Astrocyte (in vitro differentiated cells and primary cell): ENCODE measurements around the gene EPS15. TPM values are rescaled to one million over a fixed set of nuclear protein-coding genes. Genes with fewer than 3 reads are reported as not detected.

ENCODE experiments used
- DNase-seq: peaks from one replicate; pipeline ENCODE4 v3.0.0-alpha.2; 2010; ENCODE audit warnings: low read depth
- FAIRE-seq: peaks from 2 replicates; lab custom pipeline; 2011; peaks lifted over from hg19 to GRCh38; lab: Jason Lieb, UNC
- H2AFZ ChIP-seq: 2 replicates; pipeline ENCODE4 v1.6.0; 2012; ENCODE audit warnings: low read depth, low read length, inconsistent platforms
- H3K27ac ChIP-seq: 2 replicates; pipeline ENCODE4 v1.5.1; 2011; ENCODE audit warnings: low read depth, low read length, inconsistent platforms
- H3K27me3 ChIP-seq: 2 replicates; pipeline ENCODE4 v1.6.0; 2011; ENCODE audit warnings: low read length, inconsistent platforms; ENCODE audit not compliant: insufficient read depth
- H3K36me3 ChIP-seq: 2 replicates; pipeline ENCODE4 v1.5.1; 2011; ENCODE audit warnings: low read length, inconsistent platforms; ENCODE audit not compliant: insufficient read depth
- H3K4me1 ChIP-seq: 2 replicates; pipeline ENCODE4 v1.5.1; 2011; ENCODE audit warnings: low read length, inconsistent platforms; ENCODE audit not compliant: insufficient read depth
- H3K4me2 ChIP-seq: 2 replicates; pipeline ENCODE4 v1.6.0; 2012; ENCODE audit warnings: low read length, inconsistent platforms
- H3K4me3 ChIP-seq: 2 replicates; pipeline ENCODE4 v1.5.1; 2011; ENCODE audit warnings: low read depth, mild to moderate bottlenecking, low read length, inconsistent platforms; ENCODE audit not compliant: insufficient read depth
- H3K79me2 ChIP-seq: 2 replicates; pipeline ENCODE4 v1.6.0; 2012; ENCODE audit warnings: mild to moderate bottlenecking, low read length, inconsistent platforms; ENCODE audit not compliant: insufficient read depth
- H3K9ac ChIP-seq: 2 replicates; pipeline ENCODE4 v1.6.0; 2012; ENCODE audit warnings: mild to moderate bottlenecking, low read length, inconsistent platforms
- H3K9me3 ChIP-seq: 2 replicates; pipeline ENCODE4 v1.5.1; 2012; ENCODE audit warnings: low read depth, mild to moderate bottlenecking, low read length, inconsistent platforms; ENCODE audit not compliant: insufficient read depth
- H4K20me1 ChIP-seq: 2 replicates; pipeline ENCODE4 v1.6.0; 2012; ENCODE audit warnings: low read length, inconsistent platforms; ENCODE audit not compliant: insufficient read depth
- H3K27ac Mint-ChIP-seq: one replicate; pipeline ENCODE4 v1.8.0; 2021; ENCODE audit warnings: mild to moderate bottlenecking, mixed read lengths; ENCODE audit not compliant: unreplicated experiment
- H3K27me3 Mint-ChIP-seq: one replicate; pipeline ENCODE4 v1.8.0; 2021; ENCODE audit warnings: low read depth, mixed read lengths; ENCODE audit not compliant: unreplicated experiment
- H3K36me3 Mint-ChIP-seq: one replicate; pipeline ENCODE4 v1.8.0; 2021; ENCODE audit warnings: low read depth, mixed read lengths; ENCODE audit not compliant: unreplicated experiment
- H3K4me1 Mint-ChIP-seq: one replicate; pipeline ENCODE4 v1.8.0; 2021; ENCODE audit warnings: low read depth, mixed read lengths; ENCODE audit not compliant: unreplicated experiment
- H3K4me3 Mint-ChIP-seq: one replicate; pipeline ENCODE4 v1.8.0; 2021; ENCODE audit warnings: mild to moderate bottlenecking, moderate library complexity, mixed read lengths; ENCODE audit not compliant: unreplicated experiment
- H3K9me3 Mint-ChIP-seq: one replicate; pipeline ENCODE4 v1.8.0; 2021; ENCODE audit warnings: mild to moderate bottlenecking, mixed read lengths; ENCODE audit not compliant: unreplicated experiment
- EZH2 ChIP-seq: IDR thresholded peaks from 2 replicates; pipeline ENCODE4 v1.6.1; 2012; ENCODE audit warnings: mild to moderate bottlenecking, low read length, inconsistent platforms; ENCODE audit not compliant: insufficient read depth
- total RNA-seq: library from RNA; stranded (reverse); gene quantifications from 2 replicates; pipeline ENCODE4 v1.2.1, GENCODE V29; 2021
- TF ChIP-seq, protein P1 (sequence below): IDR thresholded peaks from 2 replicates; pipeline ENCODE4 v1.5.1; 2011; ENCODE audit warnings: low read depth, mild to moderate bottlenecking, inconsistent platforms, low read length, moderate library complexity; ENCODE audit not compliant: insufficient read depth

EPS15 gene
- total RNA-seq, 1 donor from 2014 or later = 70.6 TPM

DNA sequence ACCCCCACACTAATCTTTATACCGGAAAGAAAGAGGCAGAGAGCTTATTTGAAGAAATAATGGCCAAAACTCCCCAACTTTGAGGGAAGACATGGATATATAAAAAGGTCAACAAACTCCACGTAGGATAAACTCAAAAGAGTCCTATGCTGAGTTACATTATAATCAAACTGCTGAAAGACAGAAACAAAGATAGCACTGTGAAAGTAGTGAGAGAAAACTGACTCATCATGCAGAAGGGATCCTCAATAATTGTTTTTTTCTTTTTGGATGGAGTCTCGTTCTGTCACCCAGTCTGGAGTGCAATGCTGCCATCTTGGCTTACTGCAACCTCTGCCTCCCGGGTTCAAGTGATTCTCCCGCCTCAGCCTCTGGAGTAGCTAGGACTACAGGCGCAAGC is 140.2 kb downstream of the EPS15 start:
- Mint-ChIP-seq H3K27me3 (no peaks in the 10 kb centered on the region), H3K4me3 (no peak overlapping the region), H3K9me3 (peaks cover 15% of the 10 kb centered on the region), H3K27ac (no peak overlapping the region), H3K36me3 (peaks cover 44% of the 10 kb centered on the region), H3K4me1 (no peaks in the 10 kb centered on the region)
- no peaks in the 10 kb centered on the region for H3K27me3 ChIP-seq
- DNase-seq = no peak
- H3K27ac ChIP-seq = no peak overlapping the region
- H2AFZ ChIP-seq = no peak overlapping the region
- H3K79me2 ChIP-seq = no peaks in the 10 kb centered on the region
- H3K9me3 ChIP-seq = no peaks in the 10 kb centered on the region
- no peak for TF ChIP-seq EZH2
- TF ChIP-seq, protein P1, sequence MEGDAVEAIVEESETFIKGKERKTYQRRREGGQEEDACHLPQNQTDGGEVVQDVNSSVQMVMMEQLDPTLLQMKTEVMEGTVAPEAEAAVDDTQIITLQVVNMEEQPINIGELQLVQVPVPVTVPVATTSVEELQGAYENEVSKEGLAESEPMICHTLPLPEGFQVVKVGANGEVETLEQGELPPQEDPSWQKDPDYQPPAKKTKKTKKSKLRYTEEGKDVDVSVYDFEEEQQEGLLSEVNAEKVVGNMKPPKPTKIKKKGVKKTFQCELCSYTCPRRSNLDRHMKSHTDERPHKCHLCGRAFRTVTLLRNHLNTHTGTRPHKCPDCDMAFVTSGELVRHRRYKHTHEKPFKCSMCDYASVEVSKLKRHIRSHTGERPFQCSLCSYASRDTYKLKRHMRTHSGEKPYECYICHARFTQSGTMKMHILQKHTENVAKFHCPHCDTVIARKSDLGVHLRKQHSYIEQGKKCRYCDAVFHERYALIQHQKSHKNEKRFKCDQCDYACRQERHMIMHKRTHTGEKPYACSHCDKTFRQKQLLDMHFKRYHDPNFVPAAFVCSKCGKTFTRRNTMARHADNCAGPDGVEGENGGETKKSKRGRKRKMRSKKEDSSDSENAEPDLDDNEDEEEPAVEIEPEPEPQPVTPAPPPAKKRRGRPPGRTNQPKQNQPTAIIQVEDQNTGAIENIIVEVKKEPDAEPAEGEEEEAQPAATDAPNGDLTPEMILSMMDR = no peak
- H3K4me3 ChIP-seq = no peak overlapping the region
- no peaks in the 10 kb centered on the region for H4K20me1 ChIP-seq
- no peaks in the 10 kb centered on the region for H3K4me1 ChIP-seq
- peaks cover 4% of the 10 kb centered on the region for H3K36me3 ChIP-seq
- H3K4me2 ChIP-seq = no peak overlapping the region
- no peak for FAIRE-seq
- H3K9ac ChIP-seq = no peak overlapping the region

DNA sequence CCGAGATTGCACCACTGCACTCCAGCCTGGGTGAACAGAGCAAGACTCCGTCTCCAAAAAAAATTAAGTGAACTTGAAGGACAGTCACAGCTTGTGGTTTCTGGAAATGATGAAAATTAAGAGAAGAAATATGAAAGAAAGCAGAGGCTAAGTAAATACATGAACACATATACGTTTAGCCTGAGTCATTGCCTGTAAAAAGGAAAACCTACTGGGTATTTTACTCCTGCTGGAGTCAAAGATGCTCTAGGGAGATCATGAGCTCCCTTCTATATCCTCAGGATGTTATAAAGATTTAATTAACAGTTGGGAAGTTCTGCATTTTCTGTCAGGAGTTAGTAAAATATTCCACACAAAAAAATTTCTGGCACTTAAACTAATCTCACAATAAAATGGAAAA is 145.2 kb downstream of the EPS15 start:
- H4K20me1 ChIP-seq = no peaks in the 10 kb centered on the region
- no peaks in the 10 kb centered on the region for H3K79me2 ChIP-seq
- H3K27me3 ChIP-seq = no peaks in the 10 kb centered on the region
- no peak overlapping the region for H3K9ac ChIP-seq
- no peaks in the 10 kb centered on the region for H3K9me3 ChIP-seq
- peaks cover 2% of the 10 kb centered on the region for H3K9me3 Mint-ChIP-seq
- no peak overlapping the region for H3K4me2 ChIP-seq
- no peaks in the 10 kb centered on the region for H3K4me1 ChIP-seq
- TF ChIP-seq, protein P1 = no peak
- TF ChIP-seq EZH2 = no peak
- DNase-seq = no peak
- no peak overlapping the region for H3K27ac ChIP-seq
- peaks cover 14% of the 10 kb centered on the region for H3K36me3 ChIP-seq
- no peak overlapping the region for H2AFZ ChIP-seq
- H3K27ac Mint-ChIP-seq = no peak overlapping the region
- H3K36me3 Mint-ChIP-seq = peaks cover 24% of the 10 kb centered on the region
- H3K4me3 ChIP-seq = no peak overlapping the region
- H3K27me3 Mint-ChIP-seq = no peaks in the 10 kb centered on the region
- H3K4me3 Mint-ChIP-seq = no peak overlapping the region
- H3K4me1 Mint-ChIP-seq = no peaks in the 10 kb centered on the region
- FAIRE-seq = no peak

DNA sequence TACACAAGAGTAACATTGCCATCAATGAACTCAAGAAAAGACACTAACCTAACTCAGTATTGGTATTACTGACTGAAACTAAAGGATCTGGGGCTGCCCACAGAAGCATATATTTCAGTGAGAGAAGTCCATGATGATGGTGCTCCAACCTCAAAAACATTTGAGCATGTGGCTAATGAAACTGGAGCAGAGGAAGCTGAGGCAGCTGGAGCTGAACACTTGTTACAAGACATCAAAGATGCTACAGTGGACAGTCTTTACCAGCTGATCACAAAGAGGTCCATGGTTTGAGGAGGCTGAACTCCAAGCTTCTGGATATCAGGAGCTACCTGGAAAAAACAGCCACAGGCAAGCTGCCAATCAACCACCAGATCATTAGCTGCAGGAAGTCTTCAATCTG is 146.5 kb downstream of the EPS15 start:
- H3K27ac Mint-ChIP-seq = no peak overlapping the region
- H3K4me1 Mint-ChIP-seq = no peaks in the 10 kb centered on the region
- Histone ChIP-seq H3K27me3 (no peaks in the 10 kb centered on the region), H3K4me3 (no peak overlapping the region), H3K79me2 (no peaks in the 10 kb centered on the region), H3K9me3 (no peaks in the 10 kb centered on the region), H3K36me3 (peaks cover 14% of the 10 kb centered on the region), H2AFZ (no peak overlapping the region), H3K27ac (no peak overlapping the region), H3K4me2 (no peak overlapping the region), H3K4me1 (no peaks in the 10 kb centered on the region), H3K9ac (no peak overlapping the region), H4K20me1 (no peaks in the 10 kb centered on the region)
- H3K27me3 Mint-ChIP-seq = no peaks in the 10 kb centered on the region
- TF ChIP-seq EZH2 = no peak
- TF ChIP-seq, protein P1 = no peak
- FAIRE-seq (no peak), DNase-seq (no peak)
- no peak overlapping the region for H3K4me3 Mint-ChIP-seq
- H3K9me3 Mint-ChIP-seq = peaks cover 2% of the 10 kb centered on the region
- H3K36me3 Mint-ChIP-seq = peaks cover 21% of the 10 kb centered on the region
